Liver (tissue), 3 donors: ENCODE results near the gene NAGS.
"Not testable (repeated sequence)": the region's sequence is repeated elsewhere in the genome, so short reads cannot be mapped to it uniquely, and the experiment has no call there.

Source experiments
- ATF3 ChIP-seq: IDR thresholded peaks from 2 replicates; pipeline ENCODE4 v1.6.1; 2016; ENCODE audit warnings: antibody characterized with exemption
- CTCF ChIP-seq: fragments of 150-350 bp; IDR thresholded peaks from 2 replicates; pipeline ENCODE4 v1.5.1; 2017; ENCODE audit warnings: improper control_type of control experiment, low read depth, low read length; ENCODE audit not compliant: missing input control
- MAX ChIP-seq: IDR thresholded peaks from 2 replicates; pipeline ENCODE4 v1.6.1; 2016; ENCODE audit warnings: antibody characterized with exemption
- REST ChIP-seq: IDR thresholded peaks from 2 replicates; pipeline ENCODE4 v1.6.1; 2016; ENCODE audit warnings: antibody characterized with exemption, mild to moderate bottlenecking
- donor health status: healthy.
- donor health status: healthy.

- not testable (repeated sequence) for TF ChIP-seq CTCF, REST, MAX, ATF3
These were observed 16.8 kb downstream of the NAGS start for GRCh38 chr17:44021227-44021626.
